Measurements from ENCODE around the gene TMEM98. TPM values are rescaled to one million over a fixed set of nuclear protein-coding genes. Genes with fewer than 3 reads are reported as not detected.

TMEM98 gene
- total and polyA plus RNA-seq, 9 of the 15 experiments (the other 6 are each of a cell fraction or from before 2014, with no cell fraction given), result 33.5 to 164 (median 84.7) TPM

- TF ChIP-seq NR2C2 (CRISPR knock-in tag; IDR thresholded peaks at IDR 0.05), result no peak
- no peak for TF ChIP-seq NR2C2 (tag; IDR thresholded peaks at IDR 0.05)
- no peak for TF ChIP-seq SOX6 (IDR thresholded peaks at IDR 0.05)
- no peak for TF ChIP-seq ZNF75A (CRISPR knock-in tag; IDR thresholded peaks at IDR 0.05)
- no peak for TF ChIP-seq NCOA2 (IDR thresholded peaks at IDR 0.05; ENCODE audit: partially characterized antibody in 2 of 2)
- no peak for TF ChIP-seq PHF20 (IDR thresholded peaks at IDR 0.05; ENCODE audit: partially characterized antibody)
- TF ChIP-seq ARID1B (IDR thresholded peaks at IDR 0.05), result peak; percentile 56; the same call in 1 of the 2 replicates
- TF ChIP-seq FOXM1 (IDR thresholded peaks at IDR 0.05; ENCODE audit: low read depth), result no peak
- TF ChIP-seq FOXM1 (CRISPR knock-in tag; IDR thresholded peaks at IDR 0.05; ENCODE audit: low read depth), result no peak
- no peak for TF ChIP-seq ZBTB34 (CRISPR knock-in tag; IDR thresholded peaks at IDR 0.05)
- peak; percentile 45; the same call in 1 of the 2 replicates for TF ChIP-seq SMARCE1 (IDR thresholded peaks at IDR 0.05)
- 0 out of 2 replicates have a peak, but pooled peaks have one; percentile 21 for TF ChIP-seq ADNP (tag; IDR thresholded peaks at IDR 0.05)
- TF ChIP-seq TARDBP (IDR thresholded peaks at IDR 0.05), result no peak
- TF ChIP-seq GTF3C2 (IDR thresholded peaks at IDR 0.05; ENCODE audit: borderline replicate concordance, extremely low read depth, insufficient read length), result no peak
- 0 out of 2 replicates have a peak, but pooled peaks have one; percentile 15 for TF ChIP-seq DMBX1 (CRISPR knock-in tag; IDR thresholded peaks at IDR 0.05; ENCODE audit: borderline replicate concordance)
- peak; percentile 26; the same call in 1 of the 2 replicates for TF ChIP-seq EP300 (IDR thresholded peaks at IDR 0.05; ENCODE audit: low read length)
- TF ChIP-seq TFAP4 (CRISPR knock-in tag; IDR thresholded peaks at IDR 0.05; ENCODE audit: borderline replicate concordance), result no peak
- TF ChIP-seq RBM22 (IDR thresholded peaks at IDR 0.05; ENCODE audit: low read depth, low read length, poor library complexity, severe bottlenecking), result no peak
- no peak for TF ChIP-seq ZNF518B (CRISPR knock-in tag; IDR thresholded peaks at IDR 0.05)
- 0 out of 2 replicates have a peak, but pooled peaks have one; percentile 49 for TF ChIP-seq ZEB2 (IDR thresholded peaks at IDR 0.05)
- TF ChIP-seq TGIF2 (CRISPR knock-in tag; IDR thresholded peaks at IDR 0.05), result no peak
Measured at GRCh38 chr17:32910769-32911168, 17.2 kb upstream of the TMEM98 start (continued).

All from K562 (cell line).